ENCODE results near the gene SEL1L3.

Gene SEL1L3

DNA sequence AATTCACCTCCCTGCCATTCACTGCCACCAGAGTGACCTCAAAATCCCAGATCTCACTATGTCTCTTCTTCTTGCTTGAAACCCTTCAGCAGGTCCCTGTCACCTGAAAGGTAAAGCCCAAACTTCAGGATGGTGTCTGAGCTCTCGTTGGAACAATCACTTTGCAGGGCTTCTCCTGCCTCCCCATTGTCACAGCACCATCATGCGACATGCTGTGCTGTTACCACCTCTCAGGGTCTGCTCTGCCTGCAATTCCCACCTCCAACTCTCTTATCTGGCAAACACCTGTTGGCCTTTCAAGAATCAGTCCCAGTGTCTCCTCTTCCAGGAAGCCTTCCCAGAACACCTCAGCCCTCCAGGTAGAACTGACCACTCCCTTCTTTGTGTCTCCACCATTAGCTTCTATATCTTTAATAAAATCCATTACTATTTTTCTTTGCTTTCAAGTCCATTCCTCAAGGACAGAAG is 46.2 kb downstream of the SEL1L3 start:
- DNase-seq (ENCODE audit: low spot score) = no peak

DNA sequence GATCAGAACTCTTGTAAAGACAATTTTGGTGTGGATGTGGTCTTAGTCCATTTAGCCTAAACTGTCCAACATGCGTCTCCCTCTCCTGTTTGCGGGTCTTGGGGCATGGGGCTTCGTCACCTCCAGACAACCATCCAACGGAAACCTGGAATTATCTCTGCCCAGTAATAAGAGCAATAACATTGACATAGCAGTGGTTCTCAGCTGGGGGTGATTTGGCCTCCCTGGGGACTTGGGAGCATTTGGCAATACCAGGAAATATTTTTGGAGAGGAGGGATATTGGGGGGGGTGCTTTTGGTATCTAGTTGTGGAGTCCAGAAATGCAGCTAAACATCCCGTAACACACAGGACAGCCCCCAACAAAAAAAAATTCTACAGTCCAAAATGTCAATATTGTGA is 47.2 kb downstream of the SEL1L3 start:
- DNase-seq (ENCODE audit: low spot score) = no peak

DNA sequence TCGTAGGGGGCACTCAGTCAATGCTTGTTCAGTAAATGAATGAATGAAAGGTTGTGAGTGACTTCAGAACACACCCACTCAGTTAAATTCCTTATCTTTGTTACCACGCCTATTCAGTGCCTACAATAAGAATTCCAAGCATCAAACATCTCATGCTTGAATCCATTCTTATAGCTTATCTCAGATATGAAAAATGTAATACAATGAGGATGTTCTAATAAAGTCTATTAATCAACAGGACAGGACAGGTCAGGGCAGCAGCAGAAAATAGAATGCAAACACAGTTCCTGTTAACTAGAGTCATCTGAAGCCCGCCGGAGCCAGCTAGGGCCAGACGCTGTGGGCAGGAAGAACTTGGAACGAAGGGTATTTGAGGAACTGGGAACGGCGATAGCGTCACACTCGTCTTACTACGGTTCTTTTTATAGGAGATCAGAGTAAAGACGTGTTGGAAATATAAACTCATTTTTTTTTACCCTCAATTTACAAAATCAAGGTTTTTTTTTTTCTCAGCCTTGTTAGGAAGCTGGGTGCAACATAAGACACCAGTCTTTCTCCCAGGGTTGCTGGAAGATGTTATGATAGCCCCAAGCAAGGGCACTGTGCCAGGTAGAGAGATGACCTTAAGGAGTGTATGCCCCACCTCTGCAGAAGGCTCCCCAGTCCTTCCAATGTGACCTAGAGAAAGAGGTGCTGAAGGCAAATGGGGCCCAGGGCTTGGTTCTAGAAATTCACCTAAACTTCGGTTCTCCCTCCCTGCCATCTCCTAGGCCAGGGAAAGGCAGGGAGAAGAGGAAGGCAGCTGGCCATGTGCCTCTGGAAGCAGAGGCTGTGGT is 48.3 kb downstream of the SEL1L3 start:
- no peak for DNase-seq (ENCODE audit: low spot score)

DNA sequence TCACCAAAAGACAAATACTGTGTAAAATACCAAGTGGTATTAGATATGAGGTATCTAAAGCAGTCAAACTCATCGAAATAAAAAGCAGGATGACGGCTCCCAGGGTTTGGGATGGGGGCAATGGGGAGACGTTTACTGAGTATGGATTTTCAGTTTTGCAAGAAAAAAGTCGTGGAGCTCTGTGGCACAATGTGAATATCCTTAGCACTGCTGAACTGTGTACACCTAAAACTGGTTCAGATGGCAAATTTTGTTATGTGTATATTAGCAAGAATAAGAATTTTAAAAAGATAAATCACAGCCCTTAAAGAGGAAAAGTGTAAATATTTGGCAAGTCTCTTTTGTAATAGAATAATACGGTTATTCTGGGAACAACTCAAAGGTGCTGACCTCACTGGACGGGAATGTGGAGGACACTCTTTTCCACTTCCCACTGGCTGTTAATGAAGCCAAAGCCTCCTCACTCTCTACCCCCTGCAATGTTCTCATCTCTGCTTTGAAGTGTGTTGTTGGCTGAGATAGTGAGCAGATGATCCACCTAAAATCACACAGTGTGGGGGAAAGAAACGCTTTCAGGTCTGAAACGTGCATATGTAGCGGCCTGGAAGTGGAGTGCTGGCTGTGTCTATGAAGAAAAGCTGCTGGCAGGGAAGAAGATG is 49.2 kb downstream of the SEL1L3 start:
- no peak for DNase-seq (ENCODE audit: low spot score)

DNA sequence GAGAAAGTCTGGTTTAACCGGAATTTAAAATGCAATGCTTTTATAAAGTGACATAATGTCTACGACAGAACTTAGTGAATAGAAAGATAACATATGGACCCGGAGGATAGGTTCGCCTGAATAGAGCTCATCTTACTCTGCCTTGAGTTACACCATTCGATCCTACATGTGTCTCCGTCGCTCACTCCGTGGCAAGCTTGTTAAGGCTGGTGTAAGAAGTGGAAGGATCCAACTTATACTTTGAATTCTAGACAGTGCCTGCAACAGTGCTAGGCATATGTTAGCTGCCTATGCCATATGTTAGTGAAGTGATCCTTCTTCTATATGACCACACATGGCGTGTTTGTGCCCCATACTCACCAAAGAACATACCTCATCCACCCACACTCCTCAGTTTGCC is 50.9 kb downstream of the SEL1L3 start:
- DNase-seq (ENCODE audit: low spot score) = no peak

DNA sequence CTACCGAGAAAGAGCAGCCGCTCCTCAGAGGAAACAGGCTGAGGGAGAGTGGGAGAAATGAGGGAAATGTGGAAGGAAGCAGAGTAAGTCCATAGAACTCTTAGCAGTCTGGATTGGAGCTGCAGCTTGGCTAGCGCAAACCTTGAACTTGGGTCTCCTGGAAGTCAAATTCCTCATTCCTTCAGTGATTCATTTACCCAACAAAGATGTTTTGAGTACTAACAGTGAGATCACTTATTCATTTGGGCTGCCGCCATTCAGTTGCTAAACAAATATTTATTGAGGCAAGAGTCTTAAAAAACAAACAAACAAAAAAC is 51.5 kb downstream of the SEL1L3 start:
- no peak for DNase-seq (ENCODE audit: low spot score)

DNA sequence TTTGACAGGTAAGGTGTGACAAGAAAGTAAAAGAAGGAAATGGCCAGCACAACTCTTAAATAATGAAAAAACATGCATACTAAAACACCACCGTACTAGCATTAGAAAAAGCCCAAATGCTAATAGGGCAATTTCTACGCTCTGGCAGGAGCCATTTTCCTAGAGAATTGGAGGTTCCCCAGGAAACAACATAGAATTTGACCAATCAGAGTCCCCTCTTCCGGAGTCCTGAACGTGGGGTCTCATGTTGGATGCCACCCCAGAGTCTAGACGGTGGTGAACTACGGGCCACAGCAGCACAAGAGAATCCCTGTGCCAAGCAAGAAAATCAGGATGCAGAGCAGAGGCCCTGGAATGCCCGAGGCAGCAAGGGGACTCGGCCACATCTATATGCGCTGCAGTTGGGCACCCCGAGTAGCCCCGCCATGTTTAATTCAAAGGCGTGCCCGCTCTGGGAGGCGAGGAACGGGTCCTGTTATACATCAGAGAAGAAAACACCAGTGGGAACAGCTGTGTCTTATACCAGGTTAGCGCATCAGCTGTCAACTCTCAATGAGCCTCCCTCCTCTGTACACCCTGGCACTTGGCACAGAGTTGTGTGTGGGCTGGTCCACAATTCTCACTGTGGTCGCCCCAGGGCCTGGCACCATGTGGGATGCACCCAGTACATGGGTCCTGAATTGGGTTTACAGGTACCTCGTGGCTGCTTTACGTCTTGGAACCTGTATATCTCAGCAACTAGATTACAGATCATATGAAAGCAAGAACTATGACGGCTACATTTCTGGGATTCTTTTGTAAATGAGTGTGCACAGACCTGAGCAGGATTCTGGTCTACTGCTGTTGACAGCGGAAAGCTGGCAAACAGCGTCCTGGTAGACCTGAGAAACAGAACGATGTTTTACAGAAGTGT is 52.1 kb downstream of the SEL1L3 start:
- no peak for DNase-seq (ENCODE audit: low spot score)

DNA sequence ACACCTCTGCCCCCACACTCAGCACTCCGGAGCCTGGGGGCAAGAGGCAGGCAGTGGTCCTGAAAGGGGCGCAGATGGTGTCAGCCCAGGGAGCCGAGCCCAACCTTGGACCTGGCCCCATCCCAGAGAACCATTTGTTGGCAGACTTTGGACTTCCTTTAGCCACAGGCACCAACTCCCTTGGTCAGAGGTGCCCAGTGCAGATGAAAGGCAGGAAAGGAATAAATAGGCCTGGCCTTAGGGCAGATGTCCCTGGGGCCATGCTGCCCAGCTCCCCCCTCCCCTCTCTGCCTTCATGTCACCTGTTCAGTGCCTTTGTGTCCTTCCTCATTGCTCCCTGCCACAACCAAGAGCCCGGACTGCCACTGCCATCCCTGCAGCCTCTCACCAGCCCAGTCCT is 52.8 kb downstream of the SEL1L3 start:
- DNase-seq (ENCODE audit: low spot score) = no peak

DNA sequence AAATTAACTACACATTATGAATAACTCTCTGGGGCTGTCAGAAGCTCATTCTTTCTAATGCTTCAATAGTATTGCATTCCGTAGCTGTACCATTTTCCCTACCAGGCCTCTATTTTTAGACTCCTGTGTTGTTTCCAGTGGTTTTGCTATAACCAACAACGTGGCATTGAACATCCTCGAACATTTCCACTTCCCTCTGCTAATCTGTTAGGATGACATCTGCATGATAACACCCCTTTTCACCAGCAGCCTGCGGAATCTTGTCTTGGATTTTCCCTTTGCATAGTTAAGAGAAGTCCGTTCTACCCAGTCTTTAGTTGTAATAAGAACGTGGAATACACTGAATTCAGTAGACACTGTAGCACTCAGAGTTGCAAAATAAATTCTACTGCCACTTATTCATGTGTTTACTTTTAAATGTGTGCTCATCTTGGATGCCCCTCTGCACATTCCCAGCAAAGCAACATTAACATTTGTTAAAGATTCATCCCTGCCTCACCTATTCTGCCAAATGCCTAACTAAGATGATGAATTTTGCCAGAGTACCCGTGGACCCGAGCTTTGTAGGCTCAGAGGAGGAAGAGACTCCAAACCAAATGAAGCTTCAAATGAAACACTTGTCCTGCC is 55.6 kb downstream of the SEL1L3 start:
- no peak for DNase-seq (ENCODE audit: low spot score)

DNA sequence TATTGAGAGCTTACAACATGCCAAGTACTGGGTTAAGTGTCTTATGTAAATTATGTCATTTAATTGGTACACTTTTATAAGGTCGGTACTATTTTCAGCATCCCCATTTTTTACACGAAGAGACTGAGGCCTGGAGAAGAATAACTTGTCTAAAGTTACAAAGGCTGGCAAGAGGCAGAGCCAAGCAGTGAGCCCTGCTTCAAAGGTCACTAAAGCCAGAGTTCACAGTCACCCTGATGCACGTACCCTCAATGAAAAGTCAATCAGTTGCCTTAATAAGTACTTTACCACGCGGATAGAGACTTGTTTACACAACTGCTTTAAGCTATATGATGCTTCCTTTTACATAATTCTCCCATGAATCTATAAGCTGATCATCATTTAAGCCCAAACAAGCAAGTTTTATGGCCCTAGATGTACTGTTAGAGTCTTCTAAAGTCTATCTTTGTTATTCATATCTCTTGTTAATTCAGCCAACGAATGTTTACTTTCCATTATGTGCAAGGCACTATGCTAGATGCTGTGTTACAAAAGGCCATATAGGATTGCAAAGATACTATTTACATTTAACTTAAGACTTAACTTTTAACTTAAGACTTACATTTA is 57.4 kb downstream of the SEL1L3 start:
- no peak for DNase-seq (ENCODE audit: low spot score)

DNA sequence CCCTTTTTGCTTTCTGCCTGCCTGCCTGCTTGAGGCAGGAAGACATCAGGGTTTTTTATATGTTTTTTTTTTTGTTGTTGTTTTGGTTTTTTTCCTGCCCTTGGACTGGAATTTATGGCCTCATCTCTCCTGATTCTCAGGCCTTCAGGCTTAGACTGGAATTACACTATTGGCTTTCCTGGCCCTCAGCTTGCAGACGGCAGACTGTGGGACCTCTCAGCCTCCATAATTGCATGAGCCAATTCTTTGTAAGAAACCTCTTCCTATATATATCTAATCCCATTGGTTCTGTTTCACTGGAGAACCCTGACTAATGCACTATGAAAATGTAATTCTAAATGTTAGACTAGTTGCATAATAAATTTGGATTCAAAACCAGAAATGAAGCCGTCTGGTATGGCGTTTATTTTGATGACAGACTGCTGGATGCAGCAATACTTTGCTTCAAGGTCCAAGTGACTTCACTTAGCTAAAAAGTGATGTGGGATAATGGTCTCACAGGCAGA is 59.0 kb downstream of the SEL1L3 start:
- DNase-seq (ENCODE audit: low spot score) = no peak

DNA sequence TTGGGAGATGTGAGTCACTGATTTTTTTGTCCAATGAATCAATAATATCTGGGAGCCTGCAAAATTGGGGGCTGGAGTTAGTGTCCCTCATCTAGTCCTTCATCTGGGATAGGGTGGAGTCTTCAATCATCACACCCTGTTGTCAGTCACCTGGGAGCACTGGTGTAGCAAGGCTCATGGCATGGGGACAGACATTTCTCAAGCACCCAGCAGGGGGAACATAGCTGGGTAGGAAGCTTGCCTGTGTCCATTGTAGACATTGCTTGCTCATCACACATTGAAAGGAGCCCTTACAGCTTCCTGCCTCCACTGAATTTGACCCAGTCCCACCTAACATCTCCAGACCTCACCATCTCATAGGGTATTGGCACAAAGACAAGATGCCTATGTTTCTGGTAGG is 61.2 kb downstream of the SEL1L3 start:
- DNase-seq (ENCODE audit: low spot score) = no peak

DNA sequence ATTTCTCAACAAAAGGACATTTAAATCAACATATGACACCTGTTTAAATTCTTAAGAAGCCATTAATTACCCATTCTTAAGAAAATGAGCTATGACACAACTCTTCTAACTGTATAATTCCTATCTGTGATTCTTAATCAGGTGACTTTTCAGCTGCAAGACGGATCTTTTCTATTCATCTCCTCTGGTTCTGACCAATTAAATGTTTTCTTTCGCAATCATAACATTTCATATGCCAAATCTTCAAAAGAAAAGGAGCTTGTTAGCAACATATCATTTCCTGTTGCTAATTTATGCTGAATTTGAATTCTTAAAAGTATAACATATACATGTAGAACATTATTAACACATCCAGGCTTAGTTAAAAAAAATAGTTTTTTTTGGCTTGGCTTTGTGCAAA is 62.5 kb downstream of the SEL1L3 start:
- no peak for DNase-seq (ENCODE audit: low spot score)

DNA sequence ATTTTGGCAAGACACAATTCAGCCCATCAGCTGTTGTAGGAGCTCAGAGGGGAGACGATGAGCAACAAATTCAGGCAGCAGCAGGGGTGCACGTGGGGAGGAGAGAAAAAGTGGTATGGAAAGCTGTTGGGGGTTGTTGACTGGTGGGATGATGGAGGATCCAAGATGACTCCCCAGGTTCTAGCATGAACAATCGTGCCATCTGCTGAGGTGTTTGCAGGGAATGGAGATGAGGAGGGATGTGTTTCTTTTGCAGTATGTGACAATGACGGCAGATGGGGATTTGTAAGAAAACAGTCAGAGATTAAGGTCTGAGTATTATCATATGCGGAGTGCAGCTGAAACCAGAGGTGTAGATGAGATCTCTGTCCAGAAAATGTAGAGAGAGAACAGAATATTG is 63.3 kb downstream of the SEL1L3 start:
- no peak for DNase-seq (ENCODE audit: low spot score)

DNA sequence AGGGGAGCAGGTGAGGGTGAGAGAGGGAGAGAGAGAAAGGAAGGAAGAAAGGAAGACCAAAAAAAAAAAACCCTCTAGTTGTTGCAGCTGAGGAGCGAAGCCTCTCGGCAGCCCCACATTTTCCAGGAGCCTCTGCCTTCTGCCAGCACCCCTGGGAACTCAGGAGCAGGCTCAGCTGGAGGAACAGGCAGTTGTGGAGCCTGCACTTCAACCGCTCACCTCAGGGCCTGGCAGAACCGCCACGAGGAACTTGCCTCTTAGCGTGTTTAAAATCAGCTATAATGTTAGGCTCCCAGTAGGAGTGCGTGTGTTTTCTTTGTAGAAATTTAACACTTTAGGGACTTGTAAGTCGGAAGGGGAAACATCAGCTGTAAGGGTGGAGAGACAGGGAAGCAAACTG is 65.7 kb downstream of the SEL1L3 start:
- DNase-seq (ENCODE audit: low spot score) = no peak

DNA sequence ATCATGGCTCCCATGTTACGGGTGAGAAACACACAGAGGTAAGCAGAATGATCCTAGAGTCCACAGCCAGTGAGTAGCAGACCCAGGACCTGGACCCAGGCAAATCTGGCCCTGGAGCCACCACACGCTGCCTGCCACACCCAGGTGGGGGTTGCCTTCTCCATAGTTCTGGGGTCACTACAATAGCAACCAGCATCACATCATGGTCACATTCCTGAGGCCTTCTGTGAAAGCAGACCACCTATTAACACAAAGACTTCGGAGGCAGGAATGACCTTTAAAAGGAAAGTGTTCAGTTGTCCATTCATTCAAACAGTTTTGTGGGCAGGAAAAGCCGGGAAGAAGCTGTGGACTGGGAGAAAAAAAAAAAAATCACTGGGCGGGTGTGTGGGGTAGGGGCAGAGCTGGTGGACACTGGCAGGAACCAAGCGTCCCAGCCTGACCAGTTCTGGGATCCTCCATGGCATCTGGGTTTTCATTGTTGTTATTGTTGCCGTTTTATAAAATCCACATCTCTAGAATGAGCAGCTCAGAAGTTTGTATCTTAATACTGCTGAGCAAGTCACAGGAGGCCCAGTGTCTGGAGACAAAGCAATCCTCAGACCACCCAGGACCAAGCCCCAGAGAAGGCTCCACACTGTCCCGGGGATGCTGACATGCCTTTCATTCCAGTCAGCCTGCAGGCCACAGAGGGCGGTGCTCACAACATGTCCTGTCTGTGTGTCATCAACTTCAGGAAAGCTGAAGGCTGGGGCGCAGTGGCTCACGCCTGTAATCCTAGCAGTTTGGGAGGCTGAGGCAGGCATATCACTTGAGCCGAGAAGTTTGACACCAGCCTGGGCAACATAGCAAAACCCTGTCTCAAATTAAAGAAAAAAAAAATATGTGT is 67.0 kb downstream of the SEL1L3 start:
- DNase-seq (ENCODE audit: low spot score) = no peak

DNA sequence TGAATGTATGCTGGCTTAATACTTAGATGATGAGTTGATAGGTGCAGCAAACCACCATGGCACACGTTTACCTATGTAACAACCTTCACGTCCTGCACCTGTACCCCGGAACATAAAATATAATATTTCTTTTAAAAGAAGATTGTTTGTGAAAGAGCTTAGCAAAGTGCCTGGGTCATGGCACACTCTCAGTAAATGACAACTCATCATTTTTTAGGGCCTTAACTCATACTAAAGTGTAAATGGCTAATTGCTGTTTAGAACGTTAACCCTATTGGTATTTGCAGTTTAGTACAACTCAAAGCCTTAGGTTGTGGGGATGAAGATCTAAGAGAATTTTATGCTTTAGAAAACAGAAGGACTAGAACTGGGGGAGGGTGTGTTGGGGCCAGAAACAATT is 67.7 kb downstream of the SEL1L3 start:
- DNase-seq (ENCODE audit: low spot score) = no peak

DNA sequence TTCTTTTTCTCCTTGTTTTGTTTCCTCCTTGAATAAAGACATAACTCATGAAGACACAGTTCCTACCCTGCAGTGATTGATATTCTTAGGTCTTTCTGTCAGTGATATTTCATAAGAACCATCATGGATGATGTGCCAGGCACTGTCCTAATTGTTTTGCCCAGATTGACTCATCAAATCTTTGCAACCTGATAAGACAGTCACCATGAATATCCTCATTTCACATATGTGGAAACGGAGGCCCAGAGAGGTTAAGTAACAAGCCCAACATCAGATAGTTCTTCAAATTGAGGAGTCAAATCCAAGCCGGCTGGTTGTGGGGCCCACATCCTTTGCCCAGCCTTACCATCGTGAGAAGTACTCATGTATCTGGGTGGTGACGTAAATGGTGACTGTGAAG is 69.9 kb downstream of the SEL1L3 start:
- no peak for DNase-seq (ENCODE audit: low spot score)

DNA sequence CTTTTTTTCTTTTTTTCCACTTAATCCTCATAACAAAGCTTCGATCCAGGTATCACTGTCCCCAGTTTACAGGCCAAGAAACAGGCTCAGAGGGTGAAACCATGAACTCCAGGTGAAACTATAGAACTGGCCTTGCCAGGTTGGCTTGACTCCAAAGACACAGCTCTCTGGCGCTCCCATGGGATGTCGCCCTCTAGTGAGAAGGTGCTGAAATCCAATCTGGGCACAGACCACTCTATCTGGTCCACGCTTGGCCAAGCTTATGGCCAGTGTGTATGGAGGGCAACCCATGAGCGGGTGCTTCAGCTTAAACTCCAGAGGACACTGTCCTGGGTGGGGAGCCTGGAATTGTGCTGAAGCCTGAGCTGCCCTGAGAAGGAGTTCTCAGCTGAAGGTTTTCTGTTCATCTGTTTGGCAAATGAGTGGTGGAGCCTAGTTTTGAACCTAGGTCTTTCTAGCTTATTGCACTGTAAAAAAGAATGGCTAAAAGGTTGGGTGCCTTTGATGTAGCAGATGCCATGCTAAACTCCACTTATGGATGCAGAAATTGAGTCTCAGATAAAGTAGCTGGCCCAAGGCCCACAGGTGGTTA is 70.5 kb downstream of the SEL1L3 start:
- no peak for DNase-seq (ENCODE audit: low spot score)

DNA sequence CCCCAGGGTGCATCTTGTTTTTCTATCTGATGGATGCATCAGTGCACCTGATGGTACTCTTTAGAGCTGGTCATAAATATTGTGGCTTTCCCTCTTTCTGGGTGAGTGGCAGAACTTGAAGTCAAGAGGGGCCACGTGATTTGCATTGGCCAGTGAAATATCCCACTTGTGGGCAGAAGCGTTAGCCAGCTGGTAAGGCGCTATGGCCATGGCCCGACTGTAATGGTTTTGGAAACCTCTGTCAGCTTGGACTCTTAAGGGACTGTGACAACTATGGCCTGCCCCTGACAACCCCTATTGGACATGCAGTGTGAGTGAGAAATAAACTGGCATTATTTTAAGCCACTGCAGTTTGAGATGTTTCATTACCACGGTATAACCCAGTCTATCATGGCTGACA is 72.8 kb downstream of the SEL1L3 start:
- DNase-seq (ENCODE audit: low spot score) = no peak

Measured in CD4-positive, alpha-beta T cell treated with Interleukin-6 at 100 ng/mL for 8 hours (primary cell).